ENCODE data around the gene HTD2. TPM values are rescaled to one million over a fixed set of nuclear protein-coding genes. Genes with fewer than 3 reads are reported as not detected.

Gene HTD2
- total RNA-seq, 1 experiment from 2014 or later = 7.9 TPM

- DNase-seq (ENCODE audit: low read depth, low spot score) = no peak
- ChIA-PET CTCF (no interaction called here), POLR2A (no interaction called here)
- Histone ChIP-seq H3K27ac (ENCODE audit: low read length) (no peak overlapping the region), H3K4me1 (ENCODE audit: control insufficient read depth, insufficient read depth, low read length) (no peaks in the 10 kb centered on the region), H3K36me3 (ENCODE audit: control insufficient read depth, insufficient read depth, low read length) (no peaks in the 10 kb centered on the region), H3K4me3 (ENCODE audit: low read depth in 2 of 2, low read length in 2 of 2) (no peak overlapping the region), H3K27me3 (ENCODE audit: control insufficient read depth, insufficient read depth, low read length) (no peaks in the 10 kb centered on the region), H3K9me3 (ENCODE audit: control insufficient read depth, insufficient read depth, low read depth, low read length) (no peaks in the 10 kb centered on the region)
- BruUV-seq (replicated peaks) = no TSS peak
- in situ Hi-C loops (cut with HindIII; ENCODE audit: low pct_unique_long_range_greater_than_20kb, low sequenced_read_pairs) = no loop called here
- TF ChIP-seq POLR2AphosphoS5 (IDR thresholded peaks at IDR 0.05; ENCODE audit: low read depth, low read length) (no peak), TCF7L2 (IDR thresholded peaks at IDR 0.05; ENCODE audit: low read depth, low read length) (no peak), SIN3A (IDR thresholded peaks at IDR 0.05; ENCODE audit: borderline replicate concordance, insufficient read depth, low read depth, low read length) (no peak), REST (IDR thresholded peaks at IDR 0.05; ENCODE audit: insufficient read depth in 1 of 2, low read depth in 2 of 2, low read length in 1 of 2) (no peak), CTCF (IDR thresholded peaks at IDR 0.05) (no peak)
- no peak for ATAC-seq
- intact Hi-C loops (cut with micrococcal nuclease; ENCODE audit: unreplicated experiment) = no loop called here
Measured at GRCh38 chr3:58345457-58345856, 39.1 kb downstream of the HTD2 start.

- Histone ChIP-seq H3K27ac (ENCODE audit: low read length) (no peak overlapping the region), H3K27me3 (ENCODE audit: control insufficient read depth, insufficient read depth, low read length) (no peaks in the 10 kb centered on the region), H3K4me1 (ENCODE audit: control insufficient read depth, insufficient read depth, low read length) (no peaks in the 10 kb centered on the region), H3K4me3 (ENCODE audit: low read depth in 2 of 2, low read length in 2 of 2) (no peak overlapping the region), H3K9me3 (ENCODE audit: control insufficient read depth, insufficient read depth, low read depth, low read length) (no peaks in the 10 kb centered on the region), H3K36me3 (ENCODE audit: control insufficient read depth, insufficient read depth, low read length) (no peaks in the 10 kb centered on the region)
- in situ Hi-C loops (cut with HindIII; ENCODE audit: low pct_unique_long_range_greater_than_20kb, low sequenced_read_pairs) (no loop called here), intact Hi-C loops (cut with micrococcal nuclease; ENCODE audit: unreplicated experiment) (no loop called here)
- ChIA-PET POLR2A (no interaction called here), CTCF (no interaction called here)
- DNase-seq (ENCODE audit: low read depth, low spot score) (no peak), ATAC-seq (no peak)
- no TSS peak for BruUV-seq (replicated peaks)
- no peak for TF ChIP-seq SIN3A (IDR thresholded peaks at IDR 0.05; ENCODE audit: borderline replicate concordance, insufficient read depth, low read depth, low read length)
- no peak for TF ChIP-seq POLR2AphosphoS5 (IDR thresholded peaks at IDR 0.05; ENCODE audit: low read depth, low read length)
- TF ChIP-seq REST (IDR thresholded peaks at IDR 0.05; ENCODE audit: insufficient read depth in 1 of 2, low read depth in 2 of 2, low read length in 1 of 2) = no peak
- TF ChIP-seq CTCF (IDR thresholded peaks at IDR 0.05) = no peak
- no peak for TF ChIP-seq TCF7L2 (IDR thresholded peaks at IDR 0.05; ENCODE audit: low read depth, low read length)
Measured at GRCh38 chr3:58346368-58346767, 40.0 kb downstream of the HTD2 start.

Data from Panc1 (cell line).